NCI-H526 (cell line): ENCODE measurements around the gene RSAD2.
"Not testable (repeated sequence)": the region's sequence is repeated elsewhere in the genome, so short reads cannot be mapped to it uniquely, and the experiment has no call there.

Experiments
- DNase-seq, 2 experiments: peaks; one replicate each; lab custom pipeline; 2025; lab: John Stamatoyannopoulos, UW

Gene RSAD2

DNA sequence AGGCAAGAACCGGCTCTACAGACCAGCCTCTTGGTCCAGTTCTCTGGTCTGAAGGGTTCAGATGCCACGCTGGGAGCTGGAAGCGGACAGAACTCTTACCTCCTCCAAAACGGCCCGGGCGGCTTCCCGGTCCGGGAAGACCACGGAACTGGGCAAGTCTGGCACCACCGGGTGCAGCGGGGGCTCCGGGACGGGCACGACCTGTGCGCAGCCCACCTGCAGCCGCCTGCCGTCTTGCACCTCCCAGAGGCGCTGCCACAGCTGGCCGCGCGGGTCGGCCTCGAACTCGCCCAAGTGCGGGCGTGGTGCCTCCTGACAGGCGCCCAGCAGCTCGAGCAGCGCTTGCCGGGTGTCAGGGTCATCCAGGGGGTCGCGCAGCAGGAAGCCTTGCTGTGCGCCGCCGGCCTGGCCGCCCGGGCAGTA, 12.6 kb upstream of the RSAD2 start:
- DNase-seq = no peak

DNA sequence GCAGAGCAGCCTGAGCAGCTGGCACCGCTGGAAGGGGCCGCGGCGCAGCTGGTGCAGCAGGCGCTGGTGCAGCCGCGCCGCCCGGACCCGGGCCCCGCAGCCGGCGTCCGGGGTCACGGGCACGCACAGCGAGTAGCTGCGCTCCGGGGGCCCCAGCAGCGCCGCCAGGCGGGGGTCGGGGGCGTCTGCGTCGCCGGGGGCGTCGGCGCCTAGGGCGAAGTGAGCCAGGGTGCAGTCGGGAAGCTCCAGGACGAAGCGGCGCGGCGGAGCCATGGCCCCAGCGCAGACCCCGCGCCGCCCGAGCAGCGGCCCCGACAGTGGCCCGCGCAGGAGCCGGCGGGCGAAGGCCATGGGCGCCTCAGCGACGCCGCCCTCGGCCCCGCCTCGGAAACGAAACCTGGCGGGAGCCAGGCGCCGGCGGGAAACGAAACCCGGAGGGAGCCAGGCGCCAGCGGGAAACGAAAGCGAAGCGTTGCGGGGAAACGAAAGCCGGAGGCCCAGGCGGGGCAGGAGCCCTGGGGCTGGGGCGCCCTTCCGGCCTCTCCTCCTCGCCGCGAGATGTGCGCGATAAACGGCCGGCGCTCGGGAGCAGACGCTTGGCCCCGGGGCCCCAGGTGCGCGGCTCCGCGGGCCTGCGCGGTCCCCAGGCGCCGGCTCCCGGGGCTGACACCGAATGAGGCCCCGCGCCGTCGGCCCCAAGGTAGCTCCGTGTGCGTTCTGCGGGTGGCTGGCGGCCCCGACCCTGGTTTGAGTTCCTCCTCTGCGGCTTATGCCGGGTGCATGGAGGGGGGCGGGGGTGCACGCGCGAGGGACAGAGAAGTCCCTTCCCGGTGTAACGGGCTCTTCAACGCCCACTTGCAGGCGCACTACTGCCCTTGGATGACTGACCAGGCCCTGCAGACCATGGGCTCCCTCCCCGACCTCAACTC, 12.0 kb upstream of the RSAD2 start, which contains the start of gene CMPK2:
Gene CMPK2 (minus strand): TSS at position 562 of the 929 bp plus-strand sequence. CDS start 211 bp downstream, at position 351.
- peak in 1 of 2 experiments; percentile 71 for DNase-seq

DNA sequence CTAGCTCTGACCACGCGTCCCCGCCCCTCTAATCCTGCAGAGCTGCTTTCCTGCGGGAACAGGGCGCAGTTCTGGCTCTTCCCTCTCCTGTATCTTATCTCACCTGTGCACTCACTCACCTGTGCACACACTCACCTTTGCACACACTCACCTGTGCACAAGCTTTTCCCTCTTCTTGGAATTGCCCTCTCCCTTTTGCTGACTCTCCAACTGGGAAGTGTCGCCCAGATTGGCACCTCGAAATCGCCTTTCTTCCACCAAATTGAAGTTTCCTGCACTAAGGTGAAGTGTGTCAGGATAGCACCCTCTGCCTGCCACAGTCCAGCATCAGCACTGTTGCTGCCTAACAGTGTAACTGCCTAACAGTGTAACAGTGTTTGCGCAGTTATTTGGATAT, 11.3 kb upstream of the RSAD2 start:
- DNase-seq = peak; percentile 24 to 52

DNA sequence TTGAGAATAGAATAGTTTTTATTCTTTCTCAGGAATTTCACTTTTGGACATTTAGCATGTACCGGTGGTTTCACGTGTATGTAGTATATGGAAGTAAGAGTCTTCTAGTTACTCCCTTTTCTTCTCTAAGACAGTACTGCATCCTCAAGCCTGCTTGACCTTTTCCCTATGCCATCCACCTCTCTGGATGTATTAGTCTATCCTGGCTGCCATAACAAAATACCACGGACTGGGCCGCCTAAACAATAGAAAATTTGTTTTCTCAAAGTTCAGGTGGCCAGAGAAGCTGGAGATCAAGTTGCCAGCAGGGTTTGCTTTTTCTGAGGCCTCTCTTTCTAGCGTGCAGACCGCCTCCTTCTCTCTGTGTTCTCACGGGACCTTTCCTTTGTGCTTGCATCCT, 10.6 kb upstream of the RSAD2 start:
- DNase-seq = no peak

DNA sequence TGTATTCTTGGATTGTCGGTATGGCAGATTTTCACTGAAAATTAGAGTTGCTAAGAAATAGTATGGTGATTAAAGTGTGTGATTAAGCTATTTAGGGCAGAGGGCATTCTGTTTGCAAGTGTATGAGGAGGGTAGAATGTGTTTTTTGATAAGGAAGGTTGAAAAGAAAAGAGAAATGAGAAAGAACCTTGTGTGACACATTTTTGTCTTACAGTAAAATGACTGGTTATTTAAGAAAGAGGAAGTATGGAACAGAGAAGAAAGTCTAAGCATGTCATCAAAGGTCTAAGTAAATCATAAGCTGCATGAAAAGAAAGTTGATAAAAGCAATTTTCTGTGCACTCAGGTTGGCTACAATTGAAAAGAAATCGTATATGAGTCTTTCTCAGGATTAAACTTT, 5.2 kb upstream of the RSAD2 start:
- no peak for DNase-seq

DNA sequence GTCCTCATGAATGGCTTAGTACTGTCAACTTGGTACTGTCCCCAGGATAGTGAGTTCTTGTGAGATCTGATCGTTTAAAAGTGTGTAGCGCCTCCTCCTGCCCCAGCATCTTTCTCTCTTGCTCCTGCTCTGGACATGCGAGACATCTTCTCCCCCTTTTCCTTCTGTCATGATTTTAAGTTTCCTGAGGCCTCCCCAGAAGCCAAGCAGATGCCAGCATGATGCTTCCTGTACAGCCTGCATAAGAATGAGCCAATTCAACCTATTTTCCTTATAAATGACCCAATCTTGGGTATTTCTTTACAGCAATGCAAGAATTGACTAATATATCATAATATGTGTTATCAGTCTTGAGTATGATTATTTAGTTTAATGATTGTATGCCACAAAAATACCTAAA, 3.5 kb upstream of the RSAD2 start:
- DNase-seq = no peak

DNA sequence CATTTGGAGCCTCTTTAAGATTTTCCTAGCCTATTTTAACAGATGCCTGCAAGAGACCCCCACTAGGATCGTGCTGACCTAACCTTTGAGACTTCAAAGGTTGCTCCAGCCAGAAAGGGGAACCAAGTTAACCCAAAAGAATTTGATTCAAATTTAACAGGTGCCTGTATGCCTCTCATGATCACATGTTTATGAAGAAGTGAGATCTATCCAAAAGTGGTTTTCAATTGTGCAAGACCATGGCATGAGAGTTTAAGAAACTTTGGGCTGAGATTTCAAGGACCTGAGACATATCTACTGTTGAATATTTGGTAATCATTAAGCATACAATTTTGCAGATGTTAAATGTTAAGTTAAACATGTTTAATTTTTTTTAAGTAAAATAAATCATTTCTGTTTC, 1.3 kb upstream of the RSAD2 start:
- DNase-seq = no peak

DNA sequence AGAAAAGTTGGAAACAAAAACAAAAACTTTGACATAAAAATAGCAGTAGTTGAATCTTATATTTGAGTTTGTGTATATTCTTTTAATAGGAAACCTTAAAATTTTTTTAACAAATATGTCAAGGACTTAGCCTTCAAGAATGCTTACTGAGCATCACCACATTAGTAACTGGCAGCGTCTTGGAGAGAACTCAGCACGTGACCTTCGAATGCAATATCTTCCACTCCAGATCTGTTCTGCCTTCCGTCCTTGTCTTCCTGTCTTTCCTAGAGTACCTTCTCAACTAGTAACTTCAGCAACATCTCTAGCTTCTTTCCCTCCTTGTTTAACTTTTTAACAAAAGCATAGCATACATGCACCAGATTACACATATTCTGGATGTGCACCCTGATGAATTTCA, 972 bp downstream of the RSAD2 start:
- no peak for DNase-seq

DNA sequence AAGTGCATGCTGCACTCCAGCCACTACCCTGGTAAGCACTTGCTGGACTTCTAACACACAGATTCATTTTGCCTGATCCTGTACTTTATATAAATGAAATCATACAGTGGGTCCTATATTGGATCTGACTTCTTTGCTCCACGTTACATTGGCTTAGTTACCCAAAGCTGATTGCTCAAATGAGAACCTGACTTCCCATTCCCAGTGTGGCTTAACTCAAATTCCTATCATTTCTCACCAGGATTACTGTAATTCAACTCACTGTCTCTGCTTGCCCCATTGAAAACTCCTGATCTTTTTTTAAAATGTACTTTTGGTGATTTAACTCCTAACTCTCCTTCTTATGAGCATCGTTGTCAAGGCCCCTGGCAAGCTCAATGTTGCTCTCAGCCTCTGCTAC, 1.4 kb downstream of the RSAD2 start:
- DNase-seq = no peak

DNA sequence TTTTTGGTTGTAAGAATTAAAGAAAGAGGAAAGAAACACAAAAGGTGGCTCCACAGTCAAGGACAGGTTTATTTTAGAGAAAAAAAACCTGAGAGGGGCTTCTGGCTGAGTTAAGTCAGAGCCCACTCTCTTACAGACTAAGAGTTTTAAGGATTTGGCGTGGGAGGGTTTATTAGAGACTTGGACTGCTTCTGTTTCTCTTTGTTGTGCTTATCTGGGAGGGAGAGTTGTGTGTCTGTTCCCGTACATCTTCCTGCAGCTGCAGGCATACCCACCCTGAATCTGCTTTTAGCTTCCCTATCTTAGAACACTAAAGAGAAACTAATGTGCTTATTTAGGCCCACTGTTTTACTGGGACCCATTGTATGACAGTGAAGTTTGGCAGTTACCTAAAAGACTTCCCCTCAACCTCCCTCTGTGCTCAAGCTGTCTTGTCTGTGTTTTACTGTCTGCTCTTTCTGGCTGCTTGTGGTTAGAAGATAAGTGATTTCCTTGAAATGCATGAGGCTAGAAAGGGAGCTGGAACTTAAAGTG, 2.7 kb downstream of the RSAD2 start:
- DNase-seq = no peak

DNA sequence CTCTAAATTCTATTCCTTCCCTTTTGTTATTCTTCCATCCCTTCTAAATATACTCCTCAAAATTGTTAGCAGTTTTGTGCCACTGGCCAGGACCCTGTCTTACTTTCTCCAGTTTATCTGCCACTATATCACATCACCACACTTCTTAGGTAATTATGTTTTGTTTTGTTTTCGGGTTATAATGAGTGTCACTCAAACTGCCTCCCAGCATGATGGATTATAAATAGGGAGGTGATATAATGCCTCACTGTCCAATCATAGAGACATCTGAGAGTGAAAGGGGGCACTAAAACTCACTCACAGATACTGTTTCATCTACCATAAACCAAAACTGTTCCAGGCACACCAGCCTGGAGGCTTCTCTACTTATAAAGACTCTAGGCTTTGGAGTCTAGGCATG, 3.5 kb downstream of the RSAD2 start:
- DNase-seq = no peak

DNA sequence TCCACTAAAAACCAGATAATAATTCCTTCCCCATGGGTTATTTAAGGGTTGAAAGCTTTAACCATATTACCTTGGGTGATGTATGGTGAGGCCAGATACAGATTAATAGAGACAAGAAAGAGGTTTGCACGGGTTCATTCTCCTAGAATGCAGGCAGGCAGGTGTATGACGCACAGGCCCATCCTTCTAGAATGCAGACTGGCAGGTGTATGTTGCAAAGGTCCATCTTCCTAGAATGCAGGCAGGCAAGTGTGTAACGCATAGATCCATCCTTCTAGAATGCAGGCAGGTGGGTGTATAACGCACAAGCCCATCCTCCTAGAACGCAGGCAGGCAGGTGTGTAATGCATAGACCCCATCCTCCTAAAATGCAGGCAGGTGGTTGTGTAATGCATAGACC, 3.9 kb downstream of the RSAD2 start:
- no peak for DNase-seq

DNA sequence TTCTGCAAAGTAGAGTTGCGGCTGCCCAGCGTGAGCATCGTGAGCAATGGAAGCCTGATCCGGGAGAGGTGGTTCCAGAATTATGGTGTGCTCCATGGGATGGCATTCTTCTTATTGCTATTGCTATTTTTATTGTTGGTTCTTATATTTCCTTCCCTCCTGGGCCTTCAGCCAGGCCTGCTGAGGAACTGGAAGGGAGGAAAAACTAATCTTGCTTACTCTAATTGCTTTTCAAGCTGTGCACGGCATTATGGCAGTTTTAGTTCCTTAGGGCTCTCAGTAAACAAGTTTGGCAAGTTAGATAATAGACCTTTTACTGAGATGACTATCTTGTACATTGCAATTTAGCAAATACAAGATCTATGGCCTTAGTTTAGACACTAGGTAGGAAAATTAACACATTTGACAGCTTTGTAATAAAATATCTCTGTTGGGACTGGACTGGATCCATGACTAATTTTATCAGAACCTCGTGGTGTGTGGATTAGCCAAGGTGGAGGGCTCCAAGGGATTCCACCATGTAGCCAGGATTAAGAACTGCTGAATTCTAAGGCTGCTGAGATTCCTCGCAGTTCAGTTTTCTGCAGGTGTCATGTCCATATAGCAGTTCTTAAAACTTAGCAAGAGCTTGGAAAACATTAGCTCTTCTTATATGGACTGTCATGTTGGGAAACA, 6.0 kb downstream of the RSAD2 start:
- DNase-seq = no peak

DNA sequence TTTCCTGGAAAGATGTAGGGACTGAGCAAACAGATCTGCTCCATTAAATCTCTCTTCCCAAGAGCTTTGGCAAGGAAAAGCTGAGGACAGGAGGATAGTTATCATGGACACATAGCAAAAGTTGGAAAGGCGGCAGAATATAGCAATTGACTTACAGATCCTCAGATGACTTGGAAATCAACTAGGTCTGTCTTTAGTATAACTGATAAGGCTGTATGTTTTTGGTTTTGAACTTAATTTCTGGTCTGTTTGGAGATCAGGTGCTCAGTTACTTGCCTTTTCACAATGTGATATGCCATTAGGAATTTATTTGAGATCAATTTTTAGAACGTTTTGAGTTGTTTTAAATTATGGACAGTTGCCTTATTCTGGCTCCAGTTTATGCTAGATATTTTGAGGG, 8.0 kb downstream of the RSAD2 start:
- DNase-seq = no peak

DNA sequence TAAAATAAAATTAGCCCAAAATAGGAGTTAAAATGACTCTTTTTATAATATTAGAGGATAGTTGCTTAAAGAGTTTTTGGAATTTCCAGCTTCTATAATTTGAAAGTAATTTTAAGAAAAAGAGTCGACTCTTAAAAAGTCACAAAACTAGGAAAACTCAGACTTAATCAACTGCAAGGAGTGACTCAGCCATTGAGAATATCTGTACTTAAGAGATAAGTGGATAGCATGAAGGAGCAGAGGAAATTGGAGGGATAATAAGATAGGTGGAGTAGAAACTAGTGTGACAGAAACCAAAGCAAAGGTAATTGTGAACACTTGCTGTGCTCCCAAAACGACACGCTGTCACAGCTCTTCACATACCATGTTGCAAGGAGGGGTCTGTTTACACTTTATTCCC, 8.4 kb downstream of the RSAD2 start:
- DNase-seq = no peak

DNA sequence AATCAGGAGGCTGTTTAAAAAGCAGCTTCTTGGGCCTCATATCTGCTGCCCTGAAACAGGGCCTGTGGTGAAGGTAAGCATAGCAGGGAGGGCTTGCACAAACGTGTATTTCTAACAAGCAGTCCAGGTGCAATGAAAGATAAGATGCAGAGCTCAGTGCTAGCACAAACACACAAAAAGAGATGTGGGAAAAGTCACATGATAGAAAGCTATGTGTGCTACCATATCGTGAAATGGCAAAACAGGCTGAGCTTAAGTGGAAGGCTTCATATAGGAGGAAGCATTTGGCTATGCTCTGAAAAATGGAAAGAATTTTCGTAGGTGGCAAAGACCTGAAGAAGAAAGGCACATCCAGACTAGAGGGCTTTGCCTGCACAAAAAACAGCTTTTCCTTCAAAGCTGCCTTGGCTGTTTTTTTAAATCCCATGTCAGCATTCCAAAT, 10.2 kb downstream of the RSAD2 start:
- DNase-seq = no peak

DNA sequence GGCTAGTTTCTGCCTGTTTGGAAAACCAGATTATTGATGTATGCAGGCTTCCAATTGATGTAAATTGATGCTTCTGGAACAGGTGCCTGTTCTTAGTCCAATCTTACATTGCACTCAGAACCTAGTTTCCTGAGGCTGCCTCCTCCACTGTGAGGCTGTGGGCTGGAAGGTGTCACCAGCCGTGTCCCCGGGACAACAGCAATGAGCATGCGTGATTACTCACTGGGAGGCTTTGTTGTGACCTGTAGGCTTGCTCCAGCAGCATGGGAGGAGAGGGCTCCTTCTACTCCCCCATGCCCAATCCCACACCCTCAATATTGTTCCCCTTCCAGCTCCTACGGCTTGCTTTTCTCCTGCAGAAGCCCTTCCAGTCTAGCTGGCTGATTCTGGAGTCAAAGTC, 11.1 kb downstream of the RSAD2 start:
- DNase-seq = no peak

DNA sequence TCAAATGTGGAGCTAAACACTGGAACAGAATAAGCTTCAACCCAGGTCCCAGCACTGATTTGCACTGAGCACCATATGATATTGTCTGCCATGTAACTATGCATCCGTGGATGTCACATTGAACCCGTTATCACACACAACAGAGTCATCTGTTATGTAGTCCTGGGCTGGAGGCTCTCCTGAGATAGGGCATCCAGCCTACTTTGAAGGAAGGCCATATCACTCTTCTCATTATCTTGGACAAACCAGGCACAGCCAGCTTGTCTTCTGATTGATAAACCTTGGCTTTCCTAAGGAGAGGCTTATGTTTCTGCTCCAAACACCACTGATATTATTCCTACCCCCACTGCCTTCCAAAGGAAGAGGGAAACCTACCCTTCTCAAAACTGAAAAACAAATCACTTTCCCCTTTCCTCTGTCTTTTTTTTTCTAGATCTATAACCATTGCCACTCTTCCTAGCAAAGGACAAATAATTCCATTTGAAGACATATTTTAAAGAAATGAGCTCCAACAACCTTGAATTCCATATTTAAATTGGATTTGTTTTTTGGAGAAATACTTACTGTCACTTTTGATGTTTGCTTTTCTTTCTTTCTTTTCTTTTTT, 16.4 kb downstream of the RSAD2 start:
- DNase-seq = no peak

DNA sequence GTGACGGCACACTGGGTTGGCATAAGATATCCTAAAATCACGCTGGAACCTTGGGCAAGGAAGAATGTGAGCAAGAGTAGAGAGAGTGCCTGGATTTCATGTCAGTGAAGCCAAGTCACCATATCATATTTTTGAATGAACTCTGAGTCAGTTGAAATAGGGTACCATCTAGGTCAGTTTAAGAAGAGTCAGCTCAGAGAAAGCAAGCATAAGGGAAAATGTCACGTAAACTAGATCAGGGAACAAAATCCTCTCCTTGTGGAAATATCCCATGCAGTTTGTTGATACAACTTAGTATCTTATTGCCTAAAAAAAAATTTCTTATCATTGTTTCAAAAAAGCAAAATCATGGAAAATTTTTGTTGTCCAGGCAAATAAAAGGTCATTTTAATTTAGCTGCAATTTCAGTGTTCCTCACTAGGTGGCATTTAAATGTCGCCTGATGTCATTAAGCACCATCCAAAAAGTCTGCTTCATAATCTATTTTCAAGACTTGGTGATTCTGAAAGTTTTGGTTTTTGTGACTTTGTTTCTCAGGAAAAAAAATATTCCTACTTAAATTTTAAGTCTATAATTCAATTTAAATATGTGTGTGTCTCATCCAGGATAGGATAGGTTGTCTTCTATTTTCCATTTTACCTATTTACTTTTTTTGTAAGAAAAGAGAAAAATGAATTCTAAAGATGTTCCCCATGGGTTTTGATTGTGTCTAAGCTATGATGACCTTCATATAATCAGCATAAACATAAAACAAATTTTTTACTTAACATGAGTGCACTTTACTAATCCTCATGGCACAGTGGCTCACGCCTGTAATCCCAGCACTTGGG, 19.6 kb downstream of the RSAD2 start:
- peak in 1 of 2 experiments; percentile 44 for DNase-seq

DNA sequence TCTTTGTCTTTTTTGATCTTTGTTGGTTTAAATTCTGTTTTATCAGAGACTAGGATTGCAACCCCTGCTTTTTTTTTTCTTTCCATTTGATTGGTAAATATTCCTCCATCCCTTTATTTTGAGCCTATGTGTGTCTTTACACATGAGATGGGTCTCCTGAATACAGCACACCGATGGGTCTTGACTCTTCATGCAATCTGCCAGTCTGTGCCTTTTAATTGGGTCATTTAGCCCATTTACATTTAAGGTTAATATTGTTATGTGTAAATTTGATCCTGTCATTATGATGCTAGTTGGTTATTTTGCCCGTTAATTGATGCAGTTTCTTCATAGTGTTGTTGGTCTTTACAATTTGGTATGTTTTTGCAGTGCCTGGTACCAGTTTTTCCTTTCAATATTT, 25.0 kb downstream of the RSAD2 start:
- not testable (repeated sequence) for DNase-seq

DNA sequence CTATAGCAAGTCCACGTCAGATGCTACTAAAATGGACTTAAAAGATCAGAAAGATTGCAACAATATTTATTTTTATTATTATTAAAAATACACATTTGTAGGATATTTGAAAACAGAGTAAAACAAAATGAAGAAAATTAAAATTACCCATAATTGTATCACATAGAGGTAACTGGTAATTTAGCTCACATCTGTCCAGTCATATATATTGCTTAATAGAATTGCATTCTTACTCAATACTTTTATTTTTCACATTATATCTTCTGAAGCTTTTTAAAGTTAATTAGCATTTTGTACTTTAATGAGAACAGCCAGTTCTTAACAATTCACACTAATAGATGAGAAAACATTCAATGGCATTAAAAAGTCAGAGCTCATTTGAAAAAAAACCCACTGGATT, 28.1 kb downstream of the RSAD2 start:
- no peak for DNase-seq
